IMR-90 (cell line): ENCODE results near the gene RANBP10. TPM values are rescaled to one million over a fixed set of nuclear protein-coding genes. Genes with fewer than 3 reads are reported as not detected.
"Not testable (repeated sequence)": the region's sequence is repeated elsewhere in the genome, so short reads cannot be mapped to it uniquely, and the experiment has no call there.

Source experiments
- ATAC-seq: fragments of 200-7000 bp; cut with Tn5 transposase; 2 replicates; pipeline ENCODE4 v1.9.1; 2020; ENCODE audit warnings: low read depth, mild to moderate bottlenecking, moderate library complexity
- BruUV-seq: library from RNA; stranded (reverse); fragments of 400-500 nt; replicated peaks from 2 replicates; lab custom pipeline; 2021; lab: Mats Ljungman, UMichigan
- CTCF ChIA-PET: fragments of 300-600 bp; formaldehyde crosslinking; extraction: SDS; loops from one replicate; lab custom pipeline; 2021; ENCODE audit warnings: antibody characterized with exemption; lab: Yijun Ruan, JAX
- POLR2A ChIA-PET: fragments of 300-600 bp; sonication (Branson Sonifier 250); formaldehyde crosslinking; loops from one replicate; lab custom pipeline; 2022; ENCODE audit warnings: antibody characterized with exemption; ENCODE audit not compliant: unreplicated experiment; lab: Charles Lee
- DNase-seq: peaks from one replicate; pipeline ENCODE4 v3.0.0; 2013
- H2AFZ ChIP-seq: replicated peaks from 2 replicates; pipeline ENCODE3; 2013; ENCODE audit warnings: low read length, mild to moderate bottlenecking; ENCODE audit not compliant: poor library complexity
- H2AK5ac ChIP-seq: 2 replicates; pipeline ENCODE4 v1.6.1; 2013; ENCODE audit warnings: low read depth, low read length, inconsistent platforms
- H2AK9ac ChIP-seq: replicated peaks from 2 replicates; pipeline ENCODE3; 2013; ENCODE audit warnings: mild to moderate bottlenecking, low read depth, low read length, moderate library complexity; ENCODE audit not compliant: poor library complexity
- H2BK120ac ChIP-seq: 2 replicates; pipeline ENCODE4 v1.6.1; 2013; ENCODE audit warnings: low read depth, low read length, inconsistent platforms
- H2BK15ac ChIP-seq: 3 replicates; pipeline ENCODE4 v1.6.1; 2013; ENCODE audit warnings: low read depth, low read length, inconsistent platforms
- H2BK20ac ChIP-seq: 2 replicates; pipeline ENCODE4 v1.6.1; 2013; ENCODE audit warnings: low read depth, mild to moderate bottlenecking, inconsistent platforms, low read length, moderate library complexity
- H2BK5ac ChIP-seq: 2 replicates; pipeline ENCODE4 v1.6.1; 2013; ENCODE audit warnings: mild to moderate bottlenecking, low read depth, low read length, inconsistent platforms; ENCODE audit not compliant: poor library complexity, severe bottlenecking
- H3K14ac ChIP-seq: replicated peaks from 2 replicates; pipeline ENCODE4 v1.6.1; 2013; ENCODE audit warnings: low read depth, low read length, inconsistent platforms
- H3K18ac ChIP-seq: 2 replicates; pipeline ENCODE4 v1.6.1; 2013; ENCODE audit warnings: low read depth, low read length, control low read depth
- H3K23ac ChIP-seq: 2 replicates; pipeline ENCODE4 v1.6.1; 2013; ENCODE audit warnings: low read depth, low read length, inconsistent platforms
- H3K27ac ChIP-seq: 2 replicates; pipeline ENCODE4 v1.5.1; 2013; ENCODE audit warnings: mild to moderate bottlenecking, control low read depth, low read length; ENCODE audit not compliant: insufficient read depth
- H3K27me3 ChIP-seq: 2 replicates; pipeline ENCODE4 v1.6.1; 2013; ENCODE audit warnings: low read length; ENCODE audit not compliant: control insufficient read depth, insufficient read depth
- H3K36me3 ChIP-seq: 2 replicates; pipeline ENCODE4 v1.6.1; 2013; ENCODE audit warnings: low read length, mixed read lengths; ENCODE audit not compliant: control insufficient read depth, insufficient read depth
- H3K4ac ChIP-seq: 2 replicates; pipeline ENCODE4 v1.6.1; 2013; ENCODE audit warnings: low read depth, low read length, inconsistent platforms
- H3K4me1 ChIP-seq: 2 replicates; pipeline ENCODE4 v1.6.1; 2013; ENCODE audit warnings: low read length, mixed read lengths; ENCODE audit not compliant: control insufficient read depth, insufficient read depth
- H3K4me2 ChIP-seq: 2 replicates; pipeline ENCODE4 v1.6.1; 2013; ENCODE audit warnings: low read depth, mild to moderate bottlenecking, control low read depth, low read length, moderate library complexity
- H3K4me3 ChIP-seq: 2 replicates; pipeline ENCODE4 v1.5.1; 2013; ENCODE audit warnings: low read depth, mild to moderate bottlenecking, control low read depth, low read length, moderate library complexity; ENCODE audit not compliant: insufficient read depth
- H3K56ac ChIP-seq: 2 replicates; pipeline ENCODE4 v1.6.1; 2013; ENCODE audit warnings: low read length, inconsistent platforms; ENCODE audit not compliant: insufficient read depth; ENCODE audit errors: extremely low read depth
- H3K79me1 ChIP-seq, 2 experiments: 2 replicates each; pipeline ENCODE4 v1.6.1; 2013; ENCODE audit warnings: low read length in 2 of 2, inconsistent platforms in 1 of 2, low read depth in 1 of 2
- H3K9ac ChIP-seq: 2 replicates; pipeline ENCODE4 v1.6.1; 2013; ENCODE audit warnings: low read depth, low read length, control low read depth
- H3K9me1 ChIP-seq: 2 replicates; pipeline ENCODE4 v1.6.1; 2013; ENCODE audit warnings: low read length, inconsistent platforms; ENCODE audit not compliant: insufficient read depth
- H3K9me3 ChIP-seq: 2 replicates; pipeline ENCODE4 v1.6.1; 2013; ENCODE audit warnings: low read length; ENCODE audit not compliant: control insufficient read depth, insufficient read depth
- H4K20me1 ChIP-seq: 2 replicates; pipeline ENCODE4 v1.6.1; 2013; ENCODE audit warnings: low read length, inconsistent platforms; ENCODE audit not compliant: insufficient read depth
- H4K5ac ChIP-seq: 2 replicates; pipeline ENCODE4 v1.6.1; 2013; ENCODE audit warnings: mild to moderate bottlenecking, low read depth, low read length, control low read depth
- H4K8ac ChIP-seq, 2 experiments: 2 replicates each; pipeline ENCODE4 v1.6.1; 2013; ENCODE audit warnings: low read depth in 2 of 2, low read length in 2 of 2, control low read depth in 1 of 2, inconsistent platforms in 1 of 2
- H4K91ac ChIP-seq: 2 replicates; pipeline ENCODE4 v1.6.1; 2013; ENCODE audit warnings: low read depth, low read length, inconsistent platforms; ENCODE audit not compliant: insufficient read depth
- CEBPB ChIP-seq: IDR thresholded peaks from 2 replicates; pipeline ENCODE4 v1.6.1; 2012; ENCODE audit warnings: low read depth, low read length, improper control_type of control experiment
- WGBS, 2 experiments: methylation state at CpG; one replicate each; pipeline versions ENCODE4 v1.1.5 to v1.1.7; 2013; ENCODE audit warnings: missing lambda C conversion rate in 2 of 2; ENCODE audit not compliant: insufficient read length in 1 of 2; ENCODE audit errors: extremely low coverage in 2 of 2; 5-methylcytosine and 5-hydroxymethylcytosine counted together
- dilution Hi-C: fragments of 300-500 bp; cut with HindIII; formaldehyde crosslinking; loops from one replicate; pipeline ENCODE4 v1.14.3; 2018; ENCODE audit warnings: low sequenced_read_pairs; ENCODE audit not compliant: unreplicated experiment
- in situ Hi-C: fragments of 300-500 bp; cut with MboI; formaldehyde crosslinking; loops from 3 replicates; pipeline ENCODE4 v1.14.3; 2019; ENCODE audit warnings: low sequenced_read_pairs, inconsistent platforms, mixed read lengths
- intact Hi-C: fragments of 100-400 bp; cut with micrococcal nuclease; formaldehyde crosslinking; loops from 2 replicates; pipeline ENCODE4 v1.10.0; 2022
- polyA plus RNA-seq, 3 experiments: library from polyadenylated mRNA; depleted of rRNA; stranded (reverse); fragments of >200 nt; gene quantifications; 2 replicates each; pipeline ENCODE4 v1.2.3, GENCODE V29; 2012; ENCODE audit warnings: low replicate concordance in 1 of 3
- total RNA-seq: library from RNA; depleted of rRNA; stranded (reverse); fragments of >200 nt; gene quantifications from 2 replicates; pipeline ENCODE4 v1.2.3, GENCODE V29; 2012

Gene RANBP10
- total and polyA plus RNA-seq, 2 of the 4 experiments (the other 2 are of a cell fraction), result 2.7 to 12.1 TPM

- H2AK5ac ChIP-seq, H4K5ac ChIP-seq, ATAC-seq, H3K27ac ChIP-seq, H2BK120ac ChIP-seq, H3K23ac ChIP-seq, H3K9ac ChIP-seq, DNase-seq, intact Hi-C loops, H3K4ac ChIP-seq, H3K14ac ChIP-seq, H2AK9ac ChIP-seq, H3K9me3 ChIP-seq, H4K20me1 ChIP-seq, BruUV-seq, H3K27me3 ChIP-seq, H3K4me1 ChIP-seq, H4K91ac ChIP-seq, H2BK5ac ChIP-seq, H3K4me2 ChIP-seq, POLR2A ChIA-PET, H4K8ac ChIP-seq, H3K18ac ChIP-seq, in situ Hi-C loops, H2AFZ ChIP-seq, H2BK20ac ChIP-seq, H2BK15ac ChIP-seq, H3K4me3 ChIP-seq, H3K9me1 ChIP-seq, H3K36me3 ChIP-seq, dilution Hi-C loops, H3K56ac ChIP-seq: not testable (repeated sequence)
- H3K79me1 ChIP-seq, result peaks cover 16 to 49% of the 10 kb centered on the region in 2 experiments
- CTCF ChIA-PET, result interaction anchor here (0.7 kb wide), 1 partner anchor 340 kb away, joined by 3 read pairs; no protein-coding TSS in a partner anchor
- 96% methylated on average over 4 of the region's 8 CpGs; no CpG with 5 or more reads in 1 of the 2 experiments for WGBS, 2 experiments
- peak; percentile 54 for TF ChIP-seq CEBPB
Measured at GRCh38 chr16:67693517-67694285, 112.7 kb downstream of the RANBP10 start.
